Measurements from ENCODE around the gene TACSTD2.
"Not testable (repeated sequence)": the region's sequence is repeated elsewhere in the genome, so short reads cannot be mapped to it uniquely, and the experiment has no call there.

The TACSTD2 gene, protein sequence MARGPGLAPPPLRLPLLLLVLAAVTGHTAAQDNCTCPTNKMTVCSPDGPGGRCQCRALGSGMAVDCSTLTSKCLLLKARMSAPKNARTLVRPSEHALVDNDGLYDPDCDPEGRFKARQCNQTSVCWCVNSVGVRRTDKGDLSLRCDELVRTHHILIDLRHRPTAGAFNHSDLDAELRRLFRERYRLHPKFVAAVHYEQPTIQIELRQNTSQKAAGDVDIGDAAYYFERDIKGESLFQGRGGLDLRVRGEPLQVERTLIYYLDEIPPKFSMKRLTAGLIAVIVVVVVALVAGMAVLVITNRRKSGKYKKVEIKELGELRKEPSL

DNA sequence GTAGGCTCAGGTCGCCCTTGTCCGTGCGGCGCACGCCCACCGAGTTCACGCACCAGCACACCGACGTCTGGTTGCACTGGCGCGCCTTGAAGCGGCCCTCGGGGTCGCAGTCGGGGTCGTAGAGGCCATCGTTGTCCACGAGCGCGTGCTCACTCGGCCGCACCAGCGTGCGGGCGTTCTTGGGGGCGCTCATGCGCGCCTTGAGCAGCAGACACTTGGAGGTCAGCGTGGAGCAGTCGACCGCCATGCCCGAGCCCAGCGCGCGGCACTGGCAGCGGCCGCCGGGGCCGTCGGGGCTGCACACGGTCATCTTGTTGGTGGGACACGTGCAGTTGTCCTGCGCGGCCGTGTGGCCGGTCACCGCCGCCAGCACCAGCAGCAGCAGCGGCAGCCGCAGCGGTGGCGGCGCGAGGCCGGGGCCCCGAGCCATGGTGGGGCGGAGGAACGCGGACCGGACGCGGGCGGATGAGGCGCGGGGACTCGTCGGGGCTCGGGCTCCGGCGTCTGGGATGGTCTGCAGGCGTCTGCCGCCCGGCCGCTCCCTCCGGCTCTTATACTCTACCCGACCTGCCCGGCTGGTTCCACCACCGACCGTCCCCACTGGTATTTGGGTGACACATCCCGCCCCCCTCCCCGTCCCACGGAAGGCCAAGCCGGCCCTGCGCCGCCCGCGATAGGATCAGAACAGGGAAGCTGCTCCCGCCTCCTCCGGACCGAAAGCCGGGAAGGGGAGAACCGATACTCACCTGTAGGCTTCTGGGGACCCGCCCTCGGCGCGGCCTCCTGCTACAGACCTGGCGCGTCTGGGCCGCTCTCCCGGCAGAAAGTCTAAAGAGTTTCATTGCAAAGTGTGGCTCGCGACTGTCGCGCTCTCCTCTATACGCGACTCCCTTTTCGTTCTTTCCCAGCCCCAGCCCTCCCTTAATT lies at the start of gene TACSTD2:
TSS of gene TACSTD2 (minus strand) at position 526 of the 927 bp plus-strand sequence. CDS start at position 430, 96 bp downstream.
- peak; percentile 20 for DNase-seq

DNA sequence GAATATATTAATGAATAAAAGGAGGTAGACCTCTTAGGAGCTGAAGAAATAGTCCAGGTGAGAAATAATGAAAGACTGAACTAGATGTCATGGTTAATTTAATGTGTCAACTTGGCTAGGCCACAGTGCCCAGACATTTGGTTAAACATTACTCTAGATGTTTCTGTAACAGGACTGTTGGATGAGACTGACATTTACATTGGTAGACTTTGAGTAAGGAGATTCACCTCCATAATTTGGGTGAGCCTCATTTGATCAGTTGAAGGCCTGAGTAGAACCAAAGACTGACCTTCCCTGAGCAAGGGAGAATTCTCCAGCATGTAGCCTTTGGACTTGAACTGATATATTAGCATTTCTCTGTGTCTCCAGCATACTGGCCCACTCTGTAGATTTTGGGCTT lies 49.2 kb upstream of the TACSTD2 start:
- DNase-seq = no peak

DNA sequence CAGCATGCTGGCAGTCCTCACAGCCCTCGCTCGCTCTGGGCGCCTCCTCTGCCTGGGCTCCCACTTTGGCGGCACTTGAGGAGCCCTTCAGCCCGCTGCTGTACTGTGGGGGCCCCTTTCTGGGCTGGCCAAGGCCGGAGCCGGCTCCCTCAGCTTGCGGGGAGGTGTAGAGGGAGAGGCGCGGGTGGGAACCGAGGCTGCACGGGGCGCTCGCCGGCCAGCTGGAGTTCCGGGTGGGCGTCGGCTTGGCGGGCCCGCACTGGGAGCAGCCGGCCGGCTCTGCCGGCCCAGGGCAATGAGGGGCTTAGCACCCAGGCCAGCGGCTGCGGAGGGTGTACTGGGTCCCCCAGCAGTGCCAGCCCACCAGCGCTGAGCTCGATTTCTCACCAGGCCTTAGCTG lies 46.2 kb upstream of the TACSTD2 start:
- DNase-seq = not testable (repeated sequence)

DNA sequence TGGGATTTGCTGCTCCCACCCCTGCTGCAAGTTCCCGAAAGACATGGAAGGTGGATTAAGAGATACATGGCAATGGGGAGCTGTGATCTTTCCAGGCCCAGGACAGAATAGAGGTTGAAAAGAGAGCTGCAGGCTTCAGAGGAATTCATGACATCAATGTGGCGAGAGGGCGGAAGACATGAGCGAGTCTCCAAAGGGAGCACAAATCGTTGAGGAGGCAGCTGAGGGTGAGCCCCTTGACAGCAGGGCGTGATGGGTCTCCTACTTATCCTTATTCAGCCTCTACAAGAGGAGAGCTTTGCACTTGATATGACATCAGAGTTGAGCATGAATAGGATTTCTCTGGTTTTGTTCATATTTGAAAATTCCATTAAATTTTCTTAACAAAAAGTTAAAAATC lies 45.5 kb upstream of the TACSTD2 start:
- no peak for DNase-seq

DNA sequence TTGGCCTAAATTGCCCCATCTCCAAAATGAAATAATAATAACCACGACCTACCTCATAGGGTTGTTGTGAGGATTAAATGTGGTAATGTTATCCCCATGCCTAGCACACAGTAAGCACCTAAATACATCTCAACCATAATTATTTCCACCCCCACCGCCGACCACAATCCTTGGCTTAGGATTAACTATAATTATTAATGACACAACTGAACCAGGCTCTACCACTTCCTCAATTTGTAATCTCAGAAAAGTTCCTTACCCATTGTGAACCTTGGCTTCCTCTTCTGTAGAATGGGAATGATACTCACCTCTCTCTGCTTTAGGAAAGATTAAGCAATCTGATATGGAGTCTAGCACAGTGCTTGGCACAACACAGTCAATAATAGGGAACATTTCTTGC lies 44.3 kb upstream of the TACSTD2 start:
- DNase-seq = no peak

DNA sequence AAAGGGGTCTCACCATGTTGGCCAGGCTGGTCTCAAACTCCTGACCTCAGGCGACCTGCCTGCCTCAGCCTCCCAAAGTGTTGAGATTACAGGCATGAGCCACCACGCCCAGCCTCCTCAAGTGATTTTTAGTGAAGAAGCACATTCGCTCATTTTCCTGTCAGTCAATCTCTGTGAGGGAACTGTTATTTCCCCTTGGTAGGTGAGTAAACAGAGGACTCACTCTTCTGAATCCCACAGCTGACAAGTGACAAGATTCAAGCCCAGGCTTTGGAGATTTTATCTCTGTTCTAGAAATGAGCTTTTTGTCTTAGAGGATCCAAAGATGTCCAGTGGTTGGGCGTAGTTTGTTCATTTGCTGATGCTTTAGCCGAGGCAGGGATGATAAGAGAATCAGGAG lies 43.9 kb upstream of the TACSTD2 start:
- DNase-seq = no peak

DNA sequence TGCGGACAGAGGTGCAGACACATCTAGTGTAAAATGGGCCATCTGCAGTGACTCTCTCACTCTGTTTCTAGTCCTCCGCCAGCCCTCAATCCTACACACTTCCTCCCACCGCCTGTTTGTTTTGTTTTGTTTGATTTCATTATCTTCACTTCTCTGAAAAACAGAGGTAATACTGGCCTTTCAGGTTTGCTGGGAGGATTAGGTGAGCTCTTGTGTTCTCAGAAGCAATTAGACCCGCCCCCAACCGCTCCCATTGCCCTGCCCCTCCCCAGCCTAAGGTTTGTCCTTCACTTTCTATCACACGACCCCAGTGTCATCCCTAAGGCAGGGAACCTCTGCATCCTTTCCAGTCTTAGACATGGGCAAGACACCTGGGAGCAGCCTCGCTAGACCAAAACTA lies 43.2 kb upstream of the TACSTD2 start:
- DNase-seq = no peak

DNA sequence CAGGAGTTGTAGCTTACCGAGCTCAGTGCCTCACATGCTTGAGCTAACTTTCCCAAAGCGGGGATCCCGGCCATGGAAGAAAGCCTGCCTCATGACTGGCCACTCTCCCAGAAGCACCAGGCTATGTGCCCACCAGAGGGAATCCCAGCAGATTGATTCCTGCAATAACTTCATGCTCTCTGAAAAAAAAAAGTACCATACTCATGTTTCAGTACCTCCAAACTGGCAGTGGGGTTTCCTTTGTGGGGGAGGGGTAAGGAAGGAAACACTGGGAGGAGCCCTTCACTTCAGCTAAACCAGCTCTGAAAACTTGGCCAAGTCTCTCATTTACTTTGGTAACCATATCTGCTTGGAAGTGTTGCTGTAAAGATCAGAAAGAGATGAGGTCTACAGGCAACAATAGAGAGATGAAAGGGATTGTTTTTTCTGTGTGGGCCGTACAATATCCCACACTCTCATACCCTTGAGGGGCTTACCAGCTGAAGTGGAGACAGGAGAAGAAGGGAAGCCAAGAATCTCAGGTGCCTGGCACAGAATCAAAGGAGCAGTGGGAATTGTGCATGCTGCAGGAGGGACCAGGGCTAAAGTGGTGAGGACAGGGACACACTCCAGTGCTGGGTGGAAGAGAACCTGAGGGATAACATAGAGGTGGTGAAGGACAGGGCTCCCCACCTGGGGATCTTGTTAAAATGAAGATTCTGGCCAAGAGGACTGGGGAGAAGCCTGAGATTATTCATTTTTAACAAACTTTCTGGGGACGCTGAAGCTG lies 42.4 kb upstream of the TACSTD2 start:
- no peak for DNase-seq

DNA sequence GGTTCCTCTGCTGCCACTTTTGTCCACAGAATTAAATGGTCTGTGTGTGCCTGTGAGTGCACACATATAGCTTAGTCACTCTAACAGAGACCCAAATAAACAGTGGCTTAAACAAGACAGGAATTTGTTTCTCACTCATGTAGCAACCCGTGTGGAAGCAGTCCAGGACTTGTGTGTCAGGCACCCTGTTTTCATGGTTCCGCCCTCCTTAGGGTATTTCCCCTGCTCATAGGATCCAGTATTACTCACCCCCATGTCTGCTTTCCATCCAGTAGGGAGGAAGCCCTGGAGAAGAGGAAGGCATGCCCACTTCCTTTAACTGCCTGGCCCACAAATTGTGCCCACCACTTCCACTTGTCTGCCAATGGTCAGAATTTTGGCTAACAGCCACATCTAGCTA lies 41.3 kb upstream of the TACSTD2 start:
- DNase-seq = no peak

DNA sequence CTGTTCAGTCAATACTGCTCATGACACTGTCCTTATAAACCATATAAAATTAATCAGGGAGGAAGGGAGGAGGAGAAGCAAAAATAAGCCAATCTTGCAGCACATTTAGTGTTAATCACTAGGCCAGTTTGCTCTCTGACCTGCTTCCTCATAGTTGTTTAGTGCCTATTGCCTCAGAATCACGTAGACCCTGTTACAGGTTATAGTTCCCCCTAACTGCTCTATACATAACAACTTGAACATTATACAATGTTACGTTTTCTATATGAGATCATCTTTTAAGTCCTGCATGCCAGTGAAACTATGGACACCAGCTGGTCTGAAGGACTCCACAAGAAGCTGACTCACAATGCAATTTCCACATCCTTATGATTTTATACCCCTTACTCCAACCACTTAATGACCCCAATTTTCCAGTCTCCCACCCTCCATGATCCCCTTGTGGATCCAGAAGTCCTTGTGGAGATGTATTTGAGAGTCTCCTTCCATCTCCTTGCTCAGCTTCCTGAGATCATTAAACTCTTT lies 34.9 kb upstream of the TACSTD2 start:
- DNase-seq = no peak

DNA sequence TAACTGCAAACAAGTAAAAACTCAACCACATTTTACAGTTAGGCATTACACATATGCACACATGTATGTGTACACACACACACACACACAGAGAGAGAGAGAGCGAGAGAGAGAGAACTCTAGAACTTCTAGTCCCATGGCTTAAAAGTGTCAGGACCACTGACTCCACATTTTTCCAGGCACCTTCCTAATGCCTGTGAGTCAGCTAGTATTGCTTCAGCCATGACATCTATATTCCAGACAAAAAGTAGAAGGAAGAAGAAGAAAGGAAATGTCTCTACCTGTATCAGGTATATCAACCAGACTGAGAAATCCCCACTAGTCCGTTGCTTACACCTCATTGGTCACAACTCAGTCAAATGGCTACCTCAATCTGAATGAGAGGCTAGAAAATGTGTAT lies 31.9 kb upstream of the TACSTD2 start:
- DNase-seq = no peak

DNA sequence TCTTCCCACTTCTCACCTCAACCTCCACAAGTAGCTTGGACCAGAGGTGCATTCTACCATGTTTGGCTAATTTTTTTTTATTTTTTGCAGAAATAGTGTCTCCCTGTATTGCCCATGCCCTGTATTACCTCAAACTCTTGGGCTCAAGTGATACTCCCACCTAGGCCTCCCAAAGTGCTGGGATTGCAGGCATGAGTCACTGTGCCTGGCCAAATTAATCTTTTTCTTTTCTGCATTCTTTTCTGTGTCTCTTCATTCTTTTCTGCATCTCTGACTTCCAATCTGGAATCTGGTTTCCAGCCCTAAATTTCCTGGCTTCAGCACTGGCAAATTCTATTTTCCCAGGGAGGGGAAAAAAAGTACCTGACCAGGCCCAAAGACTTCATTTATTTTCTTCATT lies 31.2 kb upstream of the TACSTD2 start:
- no peak for DNase-seq

DNA sequence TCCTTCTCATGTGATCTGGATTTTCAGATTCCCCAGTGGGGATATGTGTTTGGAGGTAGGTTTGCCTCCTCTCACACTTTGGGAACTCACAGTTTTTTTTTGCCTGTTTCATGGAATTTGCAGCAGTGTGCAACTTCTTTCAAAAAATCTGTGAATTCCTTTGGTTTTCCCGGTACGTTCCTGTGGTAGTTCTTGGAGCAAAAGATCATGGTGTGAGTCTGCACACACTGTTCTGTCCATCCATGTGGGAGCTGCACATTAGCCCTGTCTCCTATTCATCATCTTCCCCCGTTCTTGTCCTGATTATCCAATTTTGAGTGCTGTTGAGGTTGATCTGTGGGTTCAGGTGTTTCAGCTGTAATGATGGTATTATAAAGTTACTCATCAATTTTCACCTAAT lies 30.3 kb upstream of the TACSTD2 start:
- DNase-seq = no peak

DNA sequence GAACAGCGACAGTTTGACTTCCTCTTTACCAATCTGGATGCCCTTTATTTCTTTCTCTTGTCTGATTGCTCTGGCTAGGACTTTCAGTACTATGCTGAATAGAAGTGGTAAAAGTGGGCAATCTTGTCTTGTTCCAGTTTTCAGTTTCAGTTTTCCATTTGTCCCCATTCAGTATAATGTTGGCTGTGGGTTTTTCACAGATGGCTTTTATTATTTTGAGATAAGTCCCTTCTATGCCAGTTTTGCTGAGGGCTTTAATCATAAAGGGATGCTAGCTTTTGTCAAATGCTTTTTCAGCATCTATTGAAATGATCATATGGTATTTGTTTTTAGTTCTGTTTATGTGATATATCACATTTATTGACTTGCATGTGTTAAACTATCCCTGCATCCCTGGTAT lies 24.9 kb upstream of the TACSTD2 start:
- DNase-seq = not testable (repeated sequence)

DNA sequence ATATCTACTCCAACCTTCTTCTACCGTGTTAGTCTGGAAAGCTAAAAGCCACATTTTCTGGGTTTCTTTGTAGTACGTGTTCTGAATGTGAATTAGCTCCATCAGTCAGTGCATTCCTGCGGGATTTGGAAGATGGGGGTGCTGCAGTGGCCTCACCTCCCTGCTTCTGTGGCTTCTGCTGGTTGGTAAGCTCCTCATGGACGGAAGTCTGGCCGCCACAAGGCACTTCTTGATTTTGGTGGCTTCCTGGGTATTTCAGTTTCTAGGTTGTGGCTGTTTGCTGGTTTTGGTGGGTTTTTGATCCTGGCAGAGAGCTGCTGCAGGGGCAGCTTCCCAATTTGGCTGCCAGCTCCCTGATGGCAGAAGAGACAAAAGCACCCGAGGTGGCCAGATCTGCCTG lies 20.9 kb upstream of the TACSTD2 start:
- no peak for DNase-seq

DNA sequence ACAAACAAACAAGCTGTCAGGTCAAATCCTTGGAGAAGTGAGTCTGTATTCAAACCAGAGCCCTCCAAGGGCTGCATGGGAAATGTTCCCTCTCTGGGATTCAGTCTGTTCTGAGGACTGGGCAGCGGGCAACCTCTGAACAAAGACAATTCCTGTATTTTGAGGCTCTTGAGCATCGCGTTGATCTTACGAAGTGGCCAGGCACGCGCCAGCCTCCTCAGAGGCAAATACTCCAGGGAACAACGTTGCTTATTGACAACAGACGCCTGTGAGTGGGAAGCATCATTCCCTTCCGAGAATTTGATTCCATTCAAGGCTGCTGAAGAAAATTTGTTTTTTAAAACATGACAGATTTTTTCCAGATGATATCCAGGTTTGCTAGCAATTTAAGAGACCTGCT lies 20.0 kb upstream of the TACSTD2 start:
- no peak for DNase-seq

DNA sequence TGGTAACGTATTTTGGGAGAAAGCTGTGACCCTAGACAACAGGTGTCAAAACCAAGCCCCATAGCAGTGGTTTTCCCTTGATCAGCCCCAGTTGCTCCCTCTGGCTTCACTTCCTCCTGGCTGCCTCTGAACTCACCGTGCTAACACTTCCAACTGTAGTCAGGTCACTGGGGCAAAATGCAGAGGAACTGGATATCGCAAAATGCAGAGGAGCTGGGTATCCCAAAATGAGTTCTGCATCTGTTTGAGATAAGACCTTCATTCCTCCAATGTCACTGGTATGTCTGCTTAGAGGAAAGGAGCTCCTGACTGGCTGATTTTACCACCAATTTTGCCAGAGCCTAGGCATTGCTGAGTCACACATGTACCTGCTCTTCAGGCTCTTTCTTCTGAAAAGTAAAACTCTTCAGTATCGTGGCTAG lies 19.6 kb upstream of the TACSTD2 start:
- DNase-seq = no peak

DNA sequence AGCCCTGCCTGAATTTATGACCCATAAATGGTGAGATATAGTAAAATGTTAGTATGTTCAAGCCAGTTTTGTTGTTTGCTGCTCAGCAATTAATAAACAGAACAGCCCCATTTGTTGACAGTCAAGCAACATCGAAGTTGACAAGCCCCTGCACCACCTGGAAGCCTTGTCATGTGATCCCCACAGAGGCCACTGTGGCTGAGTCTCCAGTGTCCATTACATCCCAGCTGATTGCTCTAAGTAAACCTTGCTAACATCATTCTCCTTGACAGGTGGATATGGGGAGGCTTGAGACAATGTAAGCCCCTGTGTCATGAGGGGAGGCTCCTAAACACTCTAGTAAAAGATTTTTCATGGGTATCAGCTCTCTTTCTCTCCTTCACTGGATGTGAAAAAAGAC lies 17.5 kb upstream of the TACSTD2 start:
- DNase-seq = no peak

DNA sequence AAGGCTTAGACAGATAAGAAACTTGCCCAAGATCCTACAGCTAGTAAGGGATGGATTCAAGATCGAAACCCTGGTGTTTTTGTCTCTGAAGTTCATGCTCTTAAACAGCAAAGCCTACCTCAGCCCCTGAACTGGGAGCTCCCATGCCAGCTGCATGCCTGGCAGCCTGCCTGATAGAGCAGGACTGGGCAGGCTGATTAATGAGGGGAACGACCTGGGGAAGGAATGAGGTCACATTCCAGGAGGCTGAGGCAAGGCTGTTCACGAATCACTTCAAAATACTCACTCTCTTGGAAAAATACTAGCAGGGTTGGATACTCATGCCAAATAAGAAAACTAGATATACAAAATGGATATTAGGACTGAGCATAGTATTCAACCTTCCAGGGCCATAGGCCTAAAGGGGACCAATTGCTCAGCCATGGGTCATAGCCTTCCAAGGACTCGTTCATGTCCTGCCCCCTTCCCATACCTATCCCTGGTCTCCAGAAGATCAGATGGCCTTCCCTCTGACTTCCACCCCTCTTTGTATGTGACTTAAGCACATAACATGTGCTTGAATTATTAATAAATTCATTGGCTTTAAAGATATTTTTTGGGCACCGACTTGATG lies 15.6 kb upstream of the TACSTD2 start:
- no peak for DNase-seq

DNA sequence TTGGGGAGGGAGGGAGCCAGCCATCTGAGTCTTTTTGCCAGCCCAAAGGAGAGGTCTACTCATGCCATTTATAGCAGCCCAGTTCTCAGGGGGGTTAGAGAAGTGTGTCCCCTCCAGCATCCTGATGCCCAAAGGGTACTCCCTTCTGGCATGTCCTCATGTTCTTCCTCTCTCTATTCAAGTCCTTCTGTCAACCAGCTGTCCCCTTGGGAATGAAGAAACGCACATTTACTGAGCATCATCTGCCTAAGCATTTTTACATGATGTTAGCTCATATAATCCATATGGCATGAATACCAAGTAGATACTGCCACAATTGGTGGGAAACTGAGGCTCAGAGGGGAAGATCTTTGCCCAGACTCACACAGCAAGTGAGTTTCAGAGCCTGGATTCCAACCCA lies 14.8 kb upstream of the TACSTD2 start:
- no peak for DNase-seq

DNA sequence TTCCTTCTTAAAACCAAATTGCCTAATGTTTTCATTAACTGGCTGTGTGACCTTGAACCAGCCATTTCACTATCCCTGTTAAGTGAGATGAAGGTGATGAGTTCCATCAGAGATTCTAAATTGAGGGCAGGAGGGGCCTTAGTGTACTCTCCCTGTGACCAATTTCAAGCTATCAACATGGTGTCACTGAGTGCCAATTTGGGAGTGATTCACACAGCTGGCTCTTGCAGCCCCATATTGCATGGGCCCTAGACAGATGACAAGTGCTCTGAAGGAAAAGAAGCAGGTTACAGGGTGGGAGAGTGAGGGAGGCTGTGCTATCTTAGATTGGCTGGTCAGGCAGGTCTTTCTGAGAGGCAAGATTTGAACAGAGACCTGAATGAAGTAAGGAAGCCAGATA lies 13.0 kb upstream of the TACSTD2 start:
- DNase-seq = no peak

DNA sequence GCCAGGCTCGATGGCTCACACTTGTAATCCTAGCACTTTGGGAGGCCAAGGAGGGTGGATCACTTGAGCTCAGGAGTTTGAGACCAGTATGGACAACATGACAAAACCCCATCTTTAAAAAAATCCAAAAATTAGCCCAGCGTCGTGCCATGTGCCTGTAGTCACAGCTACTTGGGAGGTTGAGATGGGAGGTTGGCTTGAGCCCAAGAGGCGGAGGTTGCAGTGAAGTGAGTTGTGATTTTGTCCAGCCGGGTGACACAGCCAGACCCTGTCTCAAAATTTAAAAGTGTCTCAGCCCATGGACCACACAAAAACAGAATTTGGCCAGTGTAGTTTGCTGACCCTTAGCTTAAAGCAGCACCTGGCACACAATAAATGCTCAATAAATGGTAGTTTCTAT lies 11.3 kb upstream of the TACSTD2 start:
- no peak for DNase-seq

DNA sequence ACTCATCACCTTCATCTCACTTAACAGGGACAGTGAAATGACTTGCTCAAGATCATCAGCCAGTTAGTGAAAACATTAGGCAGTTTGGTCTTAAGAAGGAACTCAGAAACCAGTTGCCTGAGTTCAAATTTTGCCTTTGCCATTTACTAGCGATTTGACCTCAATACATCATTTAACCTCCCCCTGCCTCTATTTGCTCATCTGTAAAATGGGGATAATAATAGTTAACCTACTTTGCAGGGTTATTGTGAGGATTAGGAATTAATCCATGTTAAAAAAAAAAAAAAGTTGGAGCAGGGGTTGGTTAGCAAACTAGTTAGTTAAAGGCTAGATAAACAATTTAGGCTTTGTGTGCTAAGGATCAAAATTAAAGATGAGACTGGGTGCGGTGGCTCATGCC lies 10.6 kb upstream of the TACSTD2 start:
- no peak for DNase-seq
